ENCODE results near the gene EEF1AKMT1.

EEF1AKMT1 gene

GRCh38 chr13:20773194-20774080 is at the start of gene EEF1AKMT1:
Gene EEF1AKMT1, minus strand, starts transcription at chr13:20773961. Its CDS starts 16,363 bp downstream, at chr13:20757598.
- DNase-seq: peak; percentile 91
- in situ Hi-C loops (cut with HindIII; ENCODE audit: low pct_ligation_motif_present, low pct_unique_long_range_greater_than_20kb, low sequenced_read_pairs): no loop called here

DNA sequence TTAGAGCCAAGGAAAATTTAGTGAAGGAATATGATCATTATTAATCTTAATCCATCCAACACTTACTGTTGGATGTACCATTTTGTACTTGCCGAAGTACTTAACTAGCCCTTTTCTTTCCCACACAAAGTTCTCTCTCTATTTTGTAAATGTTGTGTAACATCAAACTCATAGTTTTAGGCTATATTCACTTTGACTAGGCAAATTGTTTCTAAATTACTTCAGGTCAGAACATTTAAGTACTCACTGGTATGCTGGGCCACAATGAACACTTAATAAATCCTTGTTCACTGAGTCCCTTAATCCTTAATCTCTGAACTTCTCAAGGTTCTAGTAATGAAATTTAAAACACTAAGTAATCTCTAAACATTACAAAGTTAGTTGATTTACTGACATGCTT is 49.3 kb upstream of the EEF1AKMT1 start:
- DNase-seq: no peak
- in situ Hi-C loops (cut with HindIII; ENCODE audit: low pct_ligation_motif_present, low pct_unique_long_range_greater_than_20kb, low sequenced_read_pairs): no loop called here

DNA sequence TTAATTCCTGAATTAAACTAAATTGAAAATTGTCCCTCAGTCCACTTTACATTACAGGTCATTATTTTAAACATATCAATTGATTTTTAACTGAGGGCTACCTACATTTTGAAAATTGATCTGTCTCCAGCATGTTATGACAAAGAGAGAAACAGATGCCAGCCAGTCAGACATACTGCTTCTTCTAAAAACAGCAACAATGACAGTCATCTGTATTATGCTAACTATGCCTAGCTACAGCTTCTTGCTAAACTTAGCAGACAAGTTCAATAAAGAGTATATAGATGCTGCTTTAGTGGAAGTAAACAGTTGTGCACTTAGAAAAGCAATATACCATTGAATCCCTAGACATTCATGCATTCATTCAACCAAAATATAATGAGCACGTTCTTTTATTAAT is 48.6 kb upstream of the EEF1AKMT1 start:
- in situ Hi-C loops (cut with HindIII; ENCODE audit: low pct_ligation_motif_present, low pct_unique_long_range_greater_than_20kb, low sequenced_read_pairs): no loop called here

GRCh38 chr13:20819715-20820114 is 46.0 kb upstream of the EEF1AKMT1 start:
- in situ Hi-C loops (cut with HindIII; ENCODE audit: low pct_ligation_motif_present, low pct_unique_long_range_greater_than_20kb, low sequenced_read_pairs): no loop called here
- no peak for DNase-seq

More for the DNA sequence above, 48.6 kb upstream of the EEF1AKMT1 start:
- no peak for DNase-seq

DNA sequence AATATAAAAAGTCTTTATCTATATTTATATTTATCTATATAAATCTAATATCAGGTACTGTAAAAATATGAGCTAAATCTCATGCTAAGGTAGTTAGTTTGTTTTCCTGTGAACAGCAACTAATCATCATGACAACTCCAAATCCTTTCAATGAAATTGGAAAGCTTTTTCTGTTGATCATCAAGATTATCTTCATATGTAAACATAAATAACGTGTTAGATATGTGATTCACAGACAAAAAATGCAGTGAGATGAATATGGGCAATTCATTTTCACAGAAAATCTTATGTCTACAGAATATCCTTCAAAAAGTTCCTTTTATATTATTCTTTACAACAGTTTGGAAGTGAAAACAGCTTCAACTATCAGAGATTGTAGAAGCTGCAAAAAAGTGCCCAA is 41.7 kb upstream of the EEF1AKMT1 start:
- in situ Hi-C loops (cut with HindIII; ENCODE audit: low pct_ligation_motif_present, low pct_unique_long_range_greater_than_20kb, low sequenced_read_pairs): no loop called here

GRCh38 chr13:20814224-20814910 is 40.6 kb upstream of the EEF1AKMT1 start:
- peak; percentile 87 for DNase-seq
- in situ Hi-C loops (cut with HindIII; ENCODE audit: low pct_ligation_motif_present, low pct_unique_long_range_greater_than_20kb, low sequenced_read_pairs): no loop called here

More for the DNA sequence above, 41.7 kb upstream of the EEF1AKMT1 start:
- DNase-seq: no peak

- in situ Hi-C loops (cut with HindIII; ENCODE audit: low pct_ligation_motif_present, low pct_unique_long_range_greater_than_20kb, low sequenced_read_pairs): no loop called here
- no peak for DNase-seq
Observed at GRCh38 chr13:20812890-20813289, 39.1 kb upstream of the EEF1AKMT1 start.

DNA sequence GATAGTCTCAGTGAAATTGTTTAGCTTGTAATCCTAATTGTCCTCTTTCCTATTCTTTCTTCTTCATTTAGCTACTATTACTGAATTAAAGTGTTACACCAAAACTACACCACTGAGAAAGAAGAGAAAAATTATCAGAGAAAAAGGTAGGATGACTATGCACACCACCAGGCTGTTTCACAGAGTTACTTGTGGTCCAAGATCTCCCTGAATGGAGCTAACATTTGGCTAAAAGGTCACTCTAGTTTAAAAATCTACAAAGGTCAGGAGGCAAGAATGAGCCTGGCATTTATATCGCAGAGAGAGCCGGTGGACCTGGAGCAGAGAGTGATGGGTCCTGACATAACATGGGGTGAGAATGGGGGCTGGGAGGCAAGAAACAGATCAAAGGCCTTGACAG is 37.0 kb upstream of the EEF1AKMT1 start:
- DNase-seq: no peak
- in situ Hi-C loops (cut with HindIII; ENCODE audit: low pct_ligation_motif_present, low pct_unique_long_range_greater_than_20kb, low sequenced_read_pairs): no loop called here

- no peak for DNase-seq
- in situ Hi-C loops (cut with HindIII; ENCODE audit: low pct_ligation_motif_present, low pct_unique_long_range_greater_than_20kb, low sequenced_read_pairs): no loop called here
Observed at GRCh38 chr13:20808874-20809273, 35.1 kb upstream of the EEF1AKMT1 start.

- in situ Hi-C loops (cut with HindIII; ENCODE audit: low pct_ligation_motif_present, low pct_unique_long_range_greater_than_20kb, low sequenced_read_pairs): no loop called here
Observed at GRCh38 chr13:20803180-20803965, 29.6 kb upstream of the EEF1AKMT1 start.

DNA sequence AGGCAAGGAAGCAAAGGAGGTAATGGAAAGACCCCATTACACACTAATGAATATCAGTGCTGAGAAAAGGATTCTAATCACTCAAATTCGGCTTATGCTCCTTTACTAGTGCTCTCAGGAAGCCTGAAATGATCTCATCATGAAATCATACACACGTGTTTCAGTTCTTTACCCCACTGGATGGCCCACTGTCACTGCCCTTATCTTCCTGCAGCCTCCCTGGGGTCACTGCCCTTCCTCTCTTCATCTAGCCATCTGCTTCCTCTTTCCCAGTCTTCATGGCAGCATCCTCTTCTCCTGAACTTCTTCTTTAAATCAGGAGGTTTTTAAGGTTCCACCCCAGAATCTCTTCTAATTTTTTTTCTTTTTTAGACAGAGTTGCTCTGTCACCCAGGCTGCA is 27.9 kb upstream of the EEF1AKMT1 start:
- in situ Hi-C loops (cut with HindIII; ENCODE audit: low pct_ligation_motif_present, low pct_unique_long_range_greater_than_20kb, low sequenced_read_pairs): no loop called here
- DNase-seq: no peak

More at GRCh38 chr13:20803180-20803965, 29.6 kb upstream of the EEF1AKMT1 start:
- DNase-seq: no peak

GRCh38 chr13:20799726-20800416 is 26.1 kb upstream of the EEF1AKMT1 start:
- DNase-seq: no peak
- in situ Hi-C loops (cut with HindIII; ENCODE audit: low pct_ligation_motif_present, low pct_unique_long_range_greater_than_20kb, low sequenced_read_pairs): no loop called here

DNA sequence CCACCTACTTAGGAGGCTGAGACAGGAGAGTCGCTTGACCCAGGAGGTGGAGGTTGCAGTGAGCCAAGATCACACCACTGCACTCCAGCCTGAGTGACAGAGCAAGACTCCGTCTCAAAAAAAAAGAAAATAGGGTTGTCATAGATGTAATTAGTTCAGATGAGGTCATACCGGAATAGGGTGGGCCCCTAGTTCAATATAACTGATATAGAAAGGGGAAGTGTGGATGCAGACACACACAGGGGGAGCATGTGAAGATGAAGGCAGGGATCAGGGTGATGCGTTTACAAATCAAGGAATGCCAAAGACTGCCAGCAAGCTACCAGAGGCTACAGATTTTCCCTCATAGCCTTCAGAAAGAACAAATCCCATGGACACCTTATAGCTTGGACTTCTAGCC is 24.3 kb upstream of the EEF1AKMT1 start:
- in situ Hi-C loops (cut with HindIII; ENCODE audit: low pct_ligation_motif_present, low pct_unique_long_range_greater_than_20kb, low sequenced_read_pairs): no loop called here
- DNase-seq: no peak

DNA sequence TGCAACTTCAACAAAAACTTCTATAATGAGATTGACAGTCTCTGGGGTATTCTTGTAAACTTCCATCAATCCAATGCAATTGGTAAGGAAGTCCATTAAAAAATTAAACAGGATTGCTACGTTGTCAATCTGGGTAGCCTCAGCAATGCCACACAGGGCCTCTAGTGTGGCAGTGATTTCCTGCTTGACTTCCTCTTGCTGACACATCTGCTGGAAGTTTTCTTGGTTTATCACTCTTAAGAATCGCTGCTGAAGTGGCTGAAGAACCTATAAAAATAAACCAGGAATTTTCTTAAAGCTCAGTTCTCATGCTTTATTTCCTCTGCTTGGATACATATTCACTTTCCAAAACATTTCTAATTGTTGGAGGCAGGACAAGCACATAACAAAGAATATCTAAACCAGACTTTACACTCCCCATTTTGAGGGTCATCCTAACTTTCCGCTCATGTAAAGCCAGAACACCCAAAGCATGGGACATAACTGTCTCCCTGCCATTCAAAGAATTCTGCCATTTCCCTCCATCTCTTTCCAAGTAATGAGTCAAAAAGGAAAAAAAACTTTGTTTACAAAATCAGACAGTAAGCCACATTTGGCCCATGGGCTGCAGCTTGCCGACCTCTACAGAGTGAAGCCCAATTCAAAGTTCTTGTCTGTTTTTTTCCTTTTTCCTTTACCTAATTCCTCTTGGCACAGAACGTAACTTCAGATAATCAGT is 23.2 kb upstream of the EEF1AKMT1 start:
- DNase-seq: no peak
- in situ Hi-C loops (cut with HindIII; ENCODE audit: low pct_ligation_motif_present, low pct_unique_long_range_greater_than_20kb, low sequenced_read_pairs): no loop called here

DNA sequence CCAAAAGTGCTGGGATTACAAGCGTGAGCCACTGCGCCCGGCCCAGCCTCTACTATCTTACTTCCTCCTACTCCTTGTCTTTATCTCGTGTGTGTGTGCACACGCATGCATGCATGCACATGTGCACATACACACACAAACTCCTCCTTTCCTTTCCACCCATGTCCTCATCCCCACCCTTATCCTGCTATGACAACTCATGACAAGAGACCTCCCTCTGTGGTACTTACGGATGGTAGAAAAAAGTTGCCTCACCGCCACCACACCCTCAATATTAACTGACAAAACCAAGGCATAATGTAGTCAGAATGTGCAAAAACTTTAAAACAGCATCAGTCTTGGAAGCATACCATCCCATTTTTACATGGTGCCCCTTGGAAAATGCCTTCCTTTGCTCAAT is 15.9 kb upstream of the EEF1AKMT1 start:
- in situ Hi-C loops (cut with HindIII; ENCODE audit: low pct_ligation_motif_present, low pct_unique_long_range_greater_than_20kb, low sequenced_read_pairs): no loop called here
- no peak for DNase-seq

DNA sequence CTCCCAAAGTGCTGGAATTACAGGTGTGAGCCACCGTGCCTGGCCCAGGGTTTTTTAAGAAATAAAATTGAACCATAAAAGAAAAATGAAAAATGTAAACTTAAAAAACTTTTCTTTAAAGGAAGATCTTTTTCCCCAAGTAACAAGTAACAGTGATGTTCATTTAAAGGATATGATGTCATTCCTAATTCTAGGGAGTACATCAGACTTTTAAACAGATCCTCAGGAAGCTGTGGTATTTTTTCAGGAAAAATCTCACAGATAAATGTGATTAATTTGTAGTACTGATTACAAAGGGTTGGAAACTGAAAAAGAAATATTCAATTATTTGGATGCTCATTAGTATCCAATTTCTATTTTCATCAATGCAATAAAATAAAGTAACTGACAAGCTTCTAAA is 14.6 kb upstream of the EEF1AKMT1 start:
- in situ Hi-C loops (cut with HindIII; ENCODE audit: low pct_ligation_motif_present, low pct_unique_long_range_greater_than_20kb, low sequenced_read_pairs): no loop called here
- no peak for DNase-seq

- no peak for DNase-seq
- in situ Hi-C loops (cut with HindIII; ENCODE audit: low pct_ligation_motif_present, low pct_unique_long_range_greater_than_20kb, low sequenced_read_pairs): no loop called here
Observed at GRCh38 chr13:20787180-20787579, 13.4 kb upstream of the EEF1AKMT1 start.
